NCI-H2081 (cell line): ENCODE results near the gene HYAL4.

Source experiments
- DNase-seq, 2 experiments: peaks; one replicate each; lab custom pipeline; 2025; lab: John Stamatoyannopoulos, UW

The HYAL4 gene

GRCh38 chr7:123905714-123906113, 60.7 kb downstream of the HYAL4 start:
- DNase-seq, result no peak

- DNase-seq, result peak; percentile 6 to 31
Measured at GRCh38 chr7:123916240-123916724, 71.3 kb downstream of the HYAL4 start.

GRCh38 chr7:123917878-123918277, 72.9 kb downstream of the HYAL4 start:
- no peak for DNase-seq

DNA sequence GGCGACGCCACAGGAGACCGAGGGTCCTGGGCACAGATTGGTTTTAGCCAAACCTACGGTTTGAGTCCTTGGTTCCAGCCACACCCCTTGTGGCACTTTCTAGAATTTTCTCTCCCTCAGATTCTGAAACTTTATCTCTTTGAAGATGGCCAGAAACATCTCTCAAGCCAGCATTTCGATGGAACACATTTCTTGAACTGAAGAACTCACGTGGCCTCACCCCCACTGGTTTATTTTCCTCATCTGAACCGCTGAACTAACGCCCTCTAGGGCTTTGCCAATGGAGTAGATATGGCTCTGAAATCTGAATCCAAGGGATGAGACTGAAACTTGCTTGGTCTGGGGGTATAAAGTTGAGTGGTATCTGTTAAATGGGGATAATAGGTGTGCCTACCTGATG, 73.3 kb downstream of the HYAL4 start:
- no peak for DNase-seq

- DNase-seq, result no peak
Measured at GRCh38 chr7:123923599-123923998, 78.6 kb downstream of the HYAL4 start.

DNA sequence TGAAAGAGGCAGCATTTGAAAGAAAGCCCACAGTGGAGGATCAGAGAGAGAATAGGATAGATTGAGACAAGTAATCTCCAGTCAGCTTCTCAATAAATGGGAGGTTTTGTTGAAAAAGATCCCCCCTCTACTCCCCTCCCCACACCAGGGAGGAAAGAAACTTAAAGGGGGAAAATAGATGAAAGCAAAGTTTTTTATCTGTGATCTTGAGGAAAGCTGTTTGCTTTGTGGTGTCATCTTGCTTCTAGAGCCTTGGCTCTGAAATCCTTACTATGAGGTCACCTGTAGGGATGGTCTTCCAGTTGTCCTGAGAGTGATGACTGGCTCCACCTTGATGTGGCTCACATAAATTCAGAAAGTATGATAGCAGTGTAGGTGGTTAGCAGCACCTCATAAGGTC, 80.0 kb downstream of the HYAL4 start, which contains the start of gene SPAM1:
Gene SPAM1, plus strand, starts transcription at position 301 of the 400 bp plus-strand sequence. CDS start 28,330 bp downstream, outside the sequence.
- DNase-seq, result no peak
